GM18505 (cell line): ENCODE results near the gene TMEM171.

Experiments
- ATAC-seq: cut with Tn5 transposase; IDR thresholded peaks from one replicate; pipeline ENCODE4 v1.9.1; 2021; ENCODE audit not compliant: unreplicated experiment
- POLR2A ChIP-seq: IDR thresholded peaks from 4 replicates; pipeline ENCODE4 v1.6.1; 2011; ENCODE audit warnings: borderline replicate concordance; ENCODE audit not compliant: insufficient read depth, insufficient read length; ENCODE audit errors: extremely low read depth

Gene TMEM171

GRCh38 chr5:73131711-73132425, 11.5 kb downstream of the TMEM171 start:
- ATAC-seq = no peak
- no peak for TF ChIP-seq POLR2A

GRCh38 chr5:73132759-73133158, 12.4 kb downstream of the TMEM171 start:
- TF ChIP-seq POLR2A = no peak
- no peak for ATAC-seq

- ATAC-seq = no peak
Measured at GRCh38 chr5:73135021-73135420, 14.6 kb downstream of the TMEM171 start.

GRCh38 chr5:73135429-73136054, 15.2 kb downstream of the TMEM171 start:
- ATAC-seq = no peak
- TF ChIP-seq POLR2A = no peak

More at GRCh38 chr5:73135021-73135420, 14.6 kb downstream of the TMEM171 start:
- TF ChIP-seq POLR2A = no peak

GRCh38 chr5:73136055-73136562, 15.7 kb downstream of the TMEM171 start:
- no peak for TF ChIP-seq POLR2A
- no peak for ATAC-seq

- no peak for ATAC-seq
- TF ChIP-seq POLR2A = no peak
Measured at GRCh38 chr5:73137563-73138530, 17.5 kb downstream of the TMEM171 start.

- no peak for ATAC-seq
Measured at GRCh38 chr5:73139485-73139884, 19.1 kb downstream of the TMEM171 start.

GRCh38 chr5:73140801-73141200, 20.4 kb downstream of the TMEM171 start:
- no peak for TF ChIP-seq POLR2A
- no peak for ATAC-seq

More at GRCh38 chr5:73139485-73139884, 19.1 kb downstream of the TMEM171 start:
- TF ChIP-seq POLR2A = no peak

GRCh38 chr5:73142035-73142434, 21.7 kb downstream of the TMEM171 start:
- ATAC-seq = no peak

GRCh38 chr5:73143716-73144115, 23.3 kb downstream of the TMEM171 start:
- ATAC-seq = no peak
- TF ChIP-seq POLR2A = no peak

More at GRCh38 chr5:73142035-73142434, 21.7 kb downstream of the TMEM171 start:
- no peak for TF ChIP-seq POLR2A

GRCh38 chr5:73149540-73149939, 29.2 kb downstream of the TMEM171 start:
- TF ChIP-seq POLR2A = no peak
- ATAC-seq = no peak

- no peak for TF ChIP-seq POLR2A
- no peak for ATAC-seq
Measured at GRCh38 chr5:73150876-73151275, 30.5 kb downstream of the TMEM171 start.
